COR-L47 (cell line): ENCODE measurements around the gene PRKG1.
"Not testable (repeated sequence)": the region's sequence is repeated elsewhere in the genome, so short reads cannot be mapped to it uniquely, and the experiment has no call there.

Experiments
- DNase-seq: peaks from one replicate; lab custom pipeline; 2025; lab: John Stamatoyannopoulos, UW

PRKG1 gene

GRCh38 chr10:51227897-51228713 lies 153.8 kb downstream of the PRKG1 start:
- no peak for DNase-seq

GRCh38 chr10:51228714-51229100 lies 154.4 kb downstream of the PRKG1 start:
- no peak for DNase-seq

- DNase-seq, result no peak
These were observed 156.7 kb downstream of the PRKG1 start for GRCh38 chr10:51230887-51231585.

DNA sequence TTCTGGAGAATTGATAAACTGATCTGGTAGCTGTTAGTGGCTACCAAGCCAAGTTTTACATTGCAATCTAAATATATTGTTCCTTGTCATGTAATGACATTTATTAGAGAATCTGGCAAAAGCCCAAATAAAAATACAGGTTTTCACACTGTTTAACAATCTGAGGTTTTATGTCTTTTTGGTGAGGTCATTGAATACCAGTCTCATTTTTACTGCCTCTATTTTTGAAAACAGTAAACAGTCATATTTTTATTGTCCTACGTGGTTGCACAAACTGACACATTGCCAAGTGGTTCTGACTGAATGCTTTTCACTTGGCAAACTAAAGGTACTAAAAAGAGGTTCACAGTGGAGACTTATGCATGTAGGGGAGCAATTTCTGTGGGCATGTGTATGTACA lies 157.5 kb downstream of the PRKG1 start:
- DNase-seq, result no peak

- DNase-seq, result no peak
These were observed 159.2 kb downstream of the PRKG1 start for GRCh38 chr10:51233337-51234100.

DNA sequence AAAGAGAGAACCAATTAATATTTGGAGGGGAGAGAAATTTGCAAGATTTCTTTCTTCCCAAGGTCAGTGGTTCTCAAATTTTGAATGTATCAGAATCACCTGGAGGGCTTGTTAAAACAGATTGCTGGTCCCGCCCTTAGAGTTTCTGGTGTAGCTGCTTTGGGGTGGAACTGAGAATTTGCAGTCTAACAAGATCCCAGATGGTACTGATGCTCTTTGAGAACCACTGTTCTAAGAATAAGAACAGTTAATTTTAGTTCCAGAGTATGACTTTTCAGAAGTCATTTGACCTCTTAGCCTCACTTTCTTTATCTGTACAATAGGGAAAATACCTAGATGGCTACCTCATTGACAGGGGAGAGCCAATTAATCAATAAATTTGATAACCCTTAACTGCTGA lies 161.6 kb downstream of the PRKG1 start:
- DNase-seq, result no peak

- no peak for DNase-seq
These were observed 164.7 kb downstream of the PRKG1 start for GRCh38 chr10:51239006-51239405.

DNA sequence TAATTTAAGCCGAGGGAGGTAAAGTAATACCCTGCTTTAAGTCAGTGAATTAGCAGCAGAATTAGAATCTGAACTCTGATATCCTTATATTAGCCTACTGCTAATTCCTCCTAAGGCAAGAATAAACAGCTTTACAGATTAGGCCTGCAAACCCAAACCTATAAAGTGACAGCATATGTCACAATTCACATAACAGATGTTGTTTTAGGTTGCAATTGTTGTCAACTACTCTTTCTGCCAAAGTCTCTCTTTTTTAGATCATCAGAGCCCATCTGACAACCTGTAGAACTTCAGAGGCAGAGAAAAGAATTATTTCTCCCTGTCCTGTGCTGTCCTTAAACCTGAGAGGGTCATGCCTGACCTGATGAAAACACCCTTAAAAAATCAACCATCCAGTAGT lies 167.2 kb downstream of the PRKG1 start:
- no peak for DNase-seq

GRCh38 chr10:51242393-51242792 lies 168.1 kb downstream of the PRKG1 start:
- no peak for DNase-seq

- DNase-seq, result no peak
These were observed 170.0 kb downstream of the PRKG1 start for GRCh38 chr10:51244309-51244708.

DNA sequence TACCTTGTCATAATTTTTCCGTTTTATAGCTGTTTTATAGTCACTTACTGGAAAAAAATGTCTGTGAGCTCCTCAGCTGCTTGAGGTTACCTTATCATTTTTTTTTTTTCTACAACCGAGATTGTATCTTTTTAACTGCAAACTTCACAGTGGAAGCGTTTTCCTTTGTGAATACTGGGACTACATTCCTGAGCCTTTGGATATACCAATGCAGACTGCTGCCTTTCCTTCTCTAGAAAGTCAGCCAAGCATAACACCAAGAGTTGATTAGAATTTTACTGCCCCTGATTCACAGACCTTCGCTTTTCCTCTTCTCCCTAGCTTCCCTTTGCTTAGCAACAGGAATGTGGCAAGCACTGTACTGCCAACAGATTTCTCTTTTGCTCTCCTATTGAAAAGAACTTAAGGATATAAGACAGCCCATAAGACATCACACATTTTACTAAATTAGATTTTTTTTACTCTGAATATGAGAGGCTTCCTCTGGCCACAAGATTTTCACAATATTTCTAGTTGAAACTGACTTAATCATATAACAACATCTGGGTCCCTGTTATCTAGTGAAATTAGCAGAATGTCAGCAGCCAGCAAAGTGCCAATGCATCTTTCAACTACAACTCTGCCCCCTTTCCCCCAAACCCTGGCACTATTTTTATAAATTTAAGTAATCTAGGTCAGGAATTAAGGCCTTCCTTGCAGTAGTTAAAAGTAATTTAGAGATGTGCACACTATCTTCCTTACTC lies 170.6 kb downstream of the PRKG1 start:
- DNase-seq, result no peak

DNA sequence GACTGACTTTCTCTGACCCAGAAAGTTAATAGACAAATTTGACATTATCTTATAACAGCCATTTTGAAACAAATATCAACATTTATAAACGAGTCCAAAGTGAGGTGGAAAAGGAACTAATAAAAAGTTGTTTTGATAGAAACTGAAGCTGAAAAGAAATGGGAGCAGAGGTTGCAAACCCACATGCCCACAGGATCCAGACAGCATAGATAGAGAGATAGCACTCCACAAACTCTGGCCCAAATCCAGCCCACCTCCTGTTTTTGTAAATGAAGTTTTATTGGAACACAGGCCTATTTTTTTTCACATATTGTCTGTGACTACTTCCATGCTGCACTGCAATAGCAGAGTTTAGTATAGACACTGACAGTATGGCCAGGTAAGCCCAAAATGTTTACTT lies 171.9 kb downstream of the PRKG1 start:
- no peak for DNase-seq

DNA sequence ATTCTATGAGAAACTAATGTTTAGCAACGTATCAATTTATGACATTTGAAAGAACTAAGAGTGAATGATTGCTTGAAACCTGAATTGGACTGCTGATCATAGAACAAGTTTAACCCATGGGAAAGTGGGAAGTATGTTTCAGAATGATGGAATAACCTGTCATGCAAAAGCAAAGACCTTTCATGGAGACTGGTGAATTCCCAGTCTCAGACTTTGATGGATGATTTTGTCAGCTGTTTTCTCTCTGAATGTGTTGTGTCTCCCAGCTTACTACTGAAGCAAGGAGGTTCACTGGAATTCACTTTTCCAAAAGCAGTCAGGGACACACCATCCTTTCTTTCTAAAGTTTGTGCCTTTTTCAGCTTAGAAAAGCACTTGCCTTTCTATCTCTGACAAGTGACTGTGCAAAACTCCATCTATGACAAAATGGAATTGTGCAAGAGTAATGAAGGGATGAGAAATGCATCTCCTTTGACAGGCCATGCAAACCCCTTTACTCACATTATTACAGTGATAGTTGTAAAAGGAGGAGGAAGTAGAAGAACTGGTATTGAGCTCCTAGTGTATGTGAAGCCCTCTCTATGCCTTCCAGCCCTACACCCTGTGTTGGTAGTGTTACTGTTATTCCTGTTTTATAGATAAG lies 176.1 kb downstream of the PRKG1 start:
- no peak for DNase-seq

GRCh38 chr10:51251110-51251509 lies 176.8 kb downstream of the PRKG1 start:
- DNase-seq, result no peak

DNA sequence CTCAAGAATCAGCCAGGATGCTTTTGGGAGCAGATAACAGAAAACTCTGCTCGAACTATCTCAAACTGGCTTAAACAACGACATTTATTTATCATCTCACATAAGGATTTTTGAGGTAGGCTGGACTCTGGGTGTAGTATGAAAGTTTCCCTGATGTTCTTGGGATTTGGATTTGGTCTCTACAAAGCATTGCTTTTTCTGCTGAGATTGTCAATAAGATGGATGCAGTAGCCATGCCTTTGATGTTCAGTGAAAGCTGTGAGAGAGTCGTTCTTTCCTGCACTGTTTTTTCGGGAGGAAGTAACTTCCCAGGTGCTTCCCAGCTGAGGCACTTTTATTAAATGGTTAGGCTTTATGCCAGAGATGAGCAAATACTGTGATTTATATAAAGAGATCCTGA lies 181.1 kb downstream of the PRKG1 start:
- DNase-seq, result no peak

- DNase-seq, result no peak
These were observed 183.4 kb downstream of the PRKG1 start for GRCh38 chr10:51257511-51258248.

- DNase-seq, result no peak
These were observed 186.1 kb downstream of the PRKG1 start for GRCh38 chr10:51260376-51260775.

GRCh38 chr10:51266496-51266895 lies 192.2 kb downstream of the PRKG1 start:
- DNase-seq, result no peak

DNA sequence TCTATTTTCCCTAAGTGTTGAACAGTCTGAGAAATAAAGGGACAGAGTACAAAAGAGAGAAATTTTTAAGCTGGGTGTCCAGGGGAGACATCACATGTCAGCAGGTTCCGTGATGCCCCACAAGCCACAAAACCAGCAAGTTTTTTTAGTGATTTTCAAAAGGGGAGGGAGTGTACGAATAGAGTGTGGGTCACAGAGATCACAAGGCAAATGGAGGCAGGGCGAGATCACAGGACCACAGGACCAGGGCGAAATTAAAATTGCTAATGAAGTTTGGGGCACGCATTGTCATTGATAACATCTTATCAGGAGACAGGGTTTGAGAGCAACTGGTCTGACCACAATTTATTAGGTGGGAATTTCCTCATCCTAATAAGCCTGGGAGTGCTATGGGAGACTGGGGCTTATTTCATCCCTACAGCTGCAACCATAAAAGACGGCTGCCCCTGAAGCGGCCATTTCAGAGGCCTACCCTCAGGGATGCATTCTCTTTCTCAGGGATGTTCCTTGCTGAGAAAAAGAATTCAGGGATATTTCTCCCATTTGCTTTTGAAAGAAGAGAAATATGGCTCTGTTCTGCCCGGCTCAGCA lies 193.8 kb downstream of the PRKG1 start:
- DNase-seq, result not testable (repeated sequence)

GRCh38 chr10:51269821-51270220 lies 195.5 kb downstream of the PRKG1 start:
- DNase-seq, result no peak
